ENCODE measurements around the gene PKP2.

DNA sequence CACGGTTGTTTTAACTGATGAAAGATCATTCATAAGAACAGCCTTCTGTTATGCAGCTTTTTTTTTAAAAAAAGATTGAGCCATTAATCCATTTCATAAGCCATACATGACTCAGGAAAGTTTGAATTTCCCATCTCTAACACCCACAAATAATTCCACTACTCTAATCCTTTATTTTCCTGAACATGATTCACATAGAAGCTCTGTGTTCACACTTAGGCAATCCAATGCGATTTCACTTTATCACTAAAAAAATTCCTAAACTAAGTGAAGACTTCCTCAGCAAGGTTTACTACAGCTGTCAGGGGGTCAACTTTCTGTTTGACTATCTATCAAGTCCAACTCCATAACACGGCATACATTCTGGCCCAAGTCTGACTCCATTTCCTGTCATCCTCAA, 25.9 kb downstream of the PKP2 start:
- TF ChIP-seq, protein P1, sequence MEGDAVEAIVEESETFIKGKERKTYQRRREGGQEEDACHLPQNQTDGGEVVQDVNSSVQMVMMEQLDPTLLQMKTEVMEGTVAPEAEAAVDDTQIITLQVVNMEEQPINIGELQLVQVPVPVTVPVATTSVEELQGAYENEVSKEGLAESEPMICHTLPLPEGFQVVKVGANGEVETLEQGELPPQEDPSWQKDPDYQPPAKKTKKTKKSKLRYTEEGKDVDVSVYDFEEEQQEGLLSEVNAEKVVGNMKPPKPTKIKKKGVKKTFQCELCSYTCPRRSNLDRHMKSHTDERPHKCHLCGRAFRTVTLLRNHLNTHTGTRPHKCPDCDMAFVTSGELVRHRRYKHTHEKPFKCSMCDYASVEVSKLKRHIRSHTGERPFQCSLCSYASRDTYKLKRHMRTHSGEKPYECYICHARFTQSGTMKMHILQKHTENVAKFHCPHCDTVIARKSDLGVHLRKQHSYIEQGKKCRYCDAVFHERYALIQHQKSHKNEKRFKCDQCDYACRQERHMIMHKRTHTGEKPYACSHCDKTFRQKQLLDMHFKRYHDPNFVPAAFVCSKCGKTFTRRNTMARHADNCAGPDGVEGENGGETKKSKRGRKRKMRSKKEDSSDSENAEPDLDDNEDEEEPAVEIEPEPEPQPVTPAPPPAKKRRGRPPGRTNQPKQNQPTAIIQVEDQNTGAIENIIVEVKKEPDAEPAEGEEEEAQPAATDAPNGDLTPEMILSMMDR (IDR thresholded peaks at IDR 0.05), result no peak
- TF ChIP-seq POLR2AphosphoS5 (IDR thresholded peaks at IDR 0.05), result no peak
- no peak for TF ChIP-seq POLR2A (IDR thresholded peaks at IDR 0.05)
